Esophagus muscularis mucosa (tissue), 4 donors: ENCODE data around the gene CASP2. TPM values are rescaled to one million over a fixed set of nuclear protein-coding genes. Genes with fewer than 3 reads are reported as not detected.

Source experiments
- DNase-seq: peaks from one replicate; pipeline ENCODE4 v3.0.0-alpha.2; 2017; ENCODE audit errors: extremely low spot score
- H3K27ac ChIP-seq, 4 donors: fragments of 200-600 bp; sonication (generic); replicated peaks in 1 of 4; 1 replicate in 3 of 4; 2 replicates in 1 of 4; pipeline ENCODE4 v1.5.1; 2016 to 2019; ENCODE audit warnings: mild to moderate bottlenecking in 1 of 4
- H3K27me3 ChIP-seq, 4 donors: fragments of 200-600 bp; sonication (generic); one replicate each; pipeline versions ENCODE4 v1.5.1 to v1.6.0; 2016 to 2019
- H3K36me3 ChIP-seq, 4 donors: fragments of 200-600 bp; sonication (generic); one replicate each; pipeline ENCODE4 v1.5.1; 2016 to 2019
- H3K4me1 ChIP-seq, 4 donors: fragments of 200-600 bp; sonication (generic); one replicate each; pipeline ENCODE4 v1.5.1; 2016 to 2019
- H3K4me3 ChIP-seq, 4 donors: fragments of 200-600 bp; sonication (generic); 1 replicate in 2 of 4; 2 replicates in 2 of 4; pipeline ENCODE4 v1.5.1; 2016 to 2019; ENCODE audit warnings: mild to moderate bottlenecking in 4 of 4, moderate library complexity in 1 of 4
- H3K9me3 ChIP-seq, 4 donors: fragments of 200-600 bp; sonication (generic); 1 replicate in 3 of 4; 2 replicates in 1 of 4; pipeline ENCODE4 v1.5.1; 2016 to 2019
- CTCF ChIP-seq, 3 experiments: fragments of 200-600 bp in 2 of 3; fragments of 450-650 bp in 1 of 3; sonication (generic) in 2 of 3; IDR thresholded peaks; one replicate each; pipeline ENCODE4 v1.5.1; 2017 to 2019; ENCODE audit warnings: antibody characterized with exemption in 3 of 3, mild to moderate bottlenecking in 2 of 3, moderate library complexity in 1 of 3
- EP300 ChIP-seq: sonication (generic); formaldehyde crosslinking; IDR thresholded peaks from one replicate; pipeline ENCODE4 v1.6.1; 2017; ENCODE audit warnings: antibody characterized with exemption
- POLR2A ChIP-seq: fragments of 450-650 bp; IDR thresholded peaks from one replicate; pipeline ENCODE4 v1.6.1; 2017; ENCODE audit warnings: antibody characterized with exemption, moderate library complexity, mild to moderate bottlenecking, low read depth
- POLR2AphosphoS5 ChIP-seq, 2 donors: sonication (generic); formaldehyde crosslinking; IDR thresholded peaks; one replicate each; pipeline ENCODE4 v1.6.1; 2017; ENCODE audit warnings: antibody characterized with exemption in 2 of 2
- WGBS: methylation state at CpG from one replicate; pipeline ENCODE4 v1.1.5; 2018; 5-methylcytosine and 5-hydroxymethylcytosine counted together
- intact Hi-C: fragments of 100-400 bp; cut with DNase I; formaldehyde crosslinking; loops from one replicate; pipeline ENCODE4 v1.15.1; 2023
- total RNA-seq, 4 donors: library from RNA; depleted of rRNA; stranded (reverse); fragments of >200 nt; gene quantifications; one replicate each; pipeline versions ENCODE4 v1.1.0 to v1.2.1, GENCODE V29; 2016

The CASP2 gene
- total RNA-seq, 4 donors from 2014 or later, result 7.1 to 11.7 (median 9.0) TPM

GRCh38 chr7:143272871-143273270 is 15.3 kb upstream of the CASP2 start:
- no peak for TF ChIP-seq POLR2AphosphoS5 (IDR thresholded peaks at IDR 0.05)
- no peak for TF ChIP-seq EP300
- TF ChIP-seq CTCF (IDR thresholded peaks at IDR 0.05), result no peak
- TF ChIP-seq POLR2A, result no peak
- DNase-seq, result no peak
- Histone ChIP-seq H3K4me1 (no peaks in the 10 kb centered on the region), H3K27ac (no peak overlapping the region), H3K9me3 (no peaks in the 10 kb centered on the region), H3K36me3 (peaks cover 12 to 28% (median 24%) of the 10 kb centered on the region in 4 donors), H3K4me3 (no peak overlapping the region), H3K27me3 (no peaks in the 10 kb centered on the region)
- intact Hi-C loops, result no loop called here
- WGBS, result 93% methylated on average over 2 of the region's 2 CpGs

- DNase-seq, result no peak
- intact Hi-C loops, result no loop called here
- Histone ChIP-seq H3K27ac (peak overlapping the region; percentile 42 to 62 (median 60)), H3K4me1 (peaks cover 13 to 20% (median 19%) of the 10 kb centered on the region in 4 donors), H3K36me3 (no peaks in the 10 kb centered on the region), H3K9me3 (no peaks in the 10 kb centered on the region), H3K4me3 (peak overlapping the region in 3 of 4 donors; percentile 6 to 13 (median 12)), H3K27me3 (no peaks in the 10 kb centered on the region)
- no peak for TF ChIP-seq EP300
- no peak for TF ChIP-seq POLR2AphosphoS5 (IDR thresholded peaks at IDR 0.05)
- no peak for TF ChIP-seq CTCF (IDR thresholded peaks at IDR 0.05)
- TF ChIP-seq POLR2A, result no peak
- WGBS, result 44% methylated on average over 8 of the region's 8 CpGs
Measured at GRCh38 chr7:143279186-143280098, 8.7 kb upstream of the CASP2 start.

- no peaks in the 10 kb centered on the region for H3K36me3 ChIP-seq
- peaks cover 13 to 20% (median 19%) of the 10 kb centered on the region in 4 donors for H3K4me1 ChIP-seq
- intact Hi-C loops, result no loop called here
- no peaks in the 10 kb centered on the region for H3K27me3 ChIP-seq
- WGBS, result 52% methylated on average over 1 of the region's 1 CpG
- TF ChIP-seq EP300 (no peak), CTCF (IDR thresholded peaks at IDR 0.05) (no peak), POLR2A (no peak), POLR2AphosphoS5 (IDR thresholded peaks at IDR 0.05) (no peak)
- peak overlapping the region; percentile 42 to 62 (median 60) for H3K27ac ChIP-seq
- peak overlapping the region in 2 of 4 donors; percentile 12 to 13 for H3K4me3 ChIP-seq
- no peaks in the 10 kb centered on the region for H3K9me3 ChIP-seq
- no peak for DNase-seq
Measured at GRCh38 chr7:143280160-143280559, 8.0 kb upstream of the CASP2 start.

- no peak for TF ChIP-seq EP300
- TF ChIP-seq POLR2A, result no peak
- TF ChIP-seq POLR2AphosphoS5 (IDR thresholded peaks at IDR 0.05), result no peak
- TF ChIP-seq CTCF (IDR thresholded peaks at IDR 0.05), result no peak
- Histone ChIP-seq H3K27me3 (no peaks in the 10 kb centered on the region), H3K9me3 (no peaks in the 10 kb centered on the region), H3K27ac (peak overlapping the region; percentile 42 to 62 (median 60)), H3K4me3 (no peak overlapping the region), H3K36me3 (no peaks in the 10 kb centered on the region), H3K4me1 (peaks cover 13 to 20% (median 19%) of the 10 kb centered on the region in 4 donors)
- WGBS, result 86% methylated on average over 2 of the region's 2 CpGs
- DNase-seq, result no peak
- intact Hi-C loops, result no loop called here
Measured at GRCh38 chr7:143280566-143280965, 7.6 kb upstream of the CASP2 start.
